Activated T-cell treated with anti-CD3 and anti-CD28 coated beads for 1 hour (primary cell): Measurements from ENCODE around the gene PTK7.
"Not testable (repeated sequence)": the region's sequence is repeated elsewhere in the genome, so short reads cannot be mapped to it uniquely, and the experiment has no call there.

Source experiments
- DNase-seq: peaks from one replicate; pipeline ENCODE4 v3.0.0-alpha.2; 2020; ENCODE audit warnings: low read depth

Gene PTK7

GRCh38 chr6:43119482-43119881 is 43.4 kb downstream of the PTK7 start:
- no peak for DNase-seq

- no peak for DNase-seq
Observed at GRCh38 chr6:43120101-43120763, 44.1 kb downstream of the PTK7 start.

- DNase-seq: no peak
Observed at GRCh38 chr6:43120944-43121913, 45.1 kb downstream of the PTK7 start.

DNA sequence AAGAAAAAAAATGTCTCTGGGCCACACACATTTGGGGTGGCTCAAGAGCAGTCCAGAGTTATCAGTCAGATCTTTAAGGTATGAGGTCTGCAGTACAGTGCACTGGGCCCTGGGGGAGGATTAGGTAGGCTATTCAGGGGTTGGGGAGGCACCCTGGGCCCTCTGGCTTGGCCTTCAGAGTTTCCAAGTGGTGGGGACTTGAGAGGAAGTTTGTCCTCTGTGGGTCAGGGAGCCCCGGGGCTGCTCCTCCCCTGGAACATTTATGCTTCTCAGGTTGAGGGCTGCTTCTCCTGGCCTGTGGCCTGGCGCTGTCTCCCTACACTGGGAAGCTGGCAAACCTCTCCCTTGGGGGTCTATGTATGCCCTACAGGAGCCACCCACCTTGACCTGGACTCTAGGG is 46.0 kb downstream of the PTK7 start:
- DNase-seq: no peak

DNA sequence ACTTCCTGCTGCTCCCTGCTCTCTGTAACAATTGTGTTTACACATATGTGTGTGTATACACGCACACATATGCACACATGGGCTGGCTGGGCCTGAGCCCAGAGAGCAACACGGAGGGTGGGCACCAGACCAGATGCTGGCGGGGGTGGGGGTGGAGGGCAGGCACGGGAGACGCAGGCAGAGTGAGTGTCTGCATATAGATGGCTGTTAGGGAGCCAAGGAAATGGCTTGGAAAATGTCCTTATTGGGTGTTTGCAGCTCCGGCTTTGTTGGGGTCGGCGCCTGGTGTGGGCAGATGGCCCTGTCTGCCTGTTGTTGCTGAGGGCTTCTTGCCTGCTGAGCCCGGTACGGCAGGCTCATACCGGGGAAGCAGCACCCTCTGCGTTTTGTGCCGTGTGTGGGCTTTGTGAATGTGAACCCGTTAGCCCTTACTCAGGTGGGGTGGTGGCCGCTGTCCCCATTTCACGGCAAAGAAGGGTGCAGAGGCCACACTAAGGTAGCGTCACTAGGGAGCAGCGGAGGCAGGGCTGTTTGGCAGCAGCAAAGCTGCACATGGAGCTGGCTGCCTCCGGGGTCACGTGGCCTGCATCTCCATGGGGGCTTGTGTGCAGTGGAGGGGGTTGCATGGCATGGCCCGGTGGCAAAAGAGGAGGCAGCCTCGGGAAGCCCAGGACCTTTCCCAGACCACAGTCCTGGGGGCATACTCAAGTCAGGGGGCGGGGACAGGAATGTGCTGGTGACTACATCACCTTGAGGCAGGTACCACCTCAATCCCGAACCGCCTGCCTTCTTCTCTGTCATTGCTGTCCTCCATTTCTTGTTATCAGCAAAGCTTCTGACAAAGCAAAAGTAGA is 47.6 kb downstream of the PTK7 start:
- no peak for DNase-seq

DNA sequence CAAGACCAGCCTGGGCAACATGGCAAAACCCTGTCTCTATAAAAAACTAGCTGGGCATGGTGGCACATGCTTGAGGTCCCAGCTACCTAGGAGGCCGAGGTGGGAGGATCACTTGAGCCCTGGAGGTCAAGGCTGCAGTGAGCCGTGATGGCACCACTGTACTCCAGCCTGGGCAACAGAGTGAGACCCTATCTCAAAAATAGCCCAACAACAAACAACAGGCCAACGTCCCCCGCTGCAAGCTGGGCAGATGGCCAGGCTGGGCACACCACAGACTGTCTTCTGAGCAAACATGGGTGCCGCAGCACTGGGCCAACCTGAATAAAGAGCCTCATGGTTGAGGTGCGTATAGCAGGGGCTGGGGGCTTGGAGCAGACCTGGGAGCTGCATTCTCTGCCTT is 48.4 kb downstream of the PTK7 start:
- no peak for DNase-seq

GRCh38 chr6:43125119-43125518 is 49.0 kb downstream of the PTK7 start:
- no peak for DNase-seq

GRCh38 chr6:43125555-43125954 is 49.4 kb downstream of the PTK7 start:
- no peak for DNase-seq

DNA sequence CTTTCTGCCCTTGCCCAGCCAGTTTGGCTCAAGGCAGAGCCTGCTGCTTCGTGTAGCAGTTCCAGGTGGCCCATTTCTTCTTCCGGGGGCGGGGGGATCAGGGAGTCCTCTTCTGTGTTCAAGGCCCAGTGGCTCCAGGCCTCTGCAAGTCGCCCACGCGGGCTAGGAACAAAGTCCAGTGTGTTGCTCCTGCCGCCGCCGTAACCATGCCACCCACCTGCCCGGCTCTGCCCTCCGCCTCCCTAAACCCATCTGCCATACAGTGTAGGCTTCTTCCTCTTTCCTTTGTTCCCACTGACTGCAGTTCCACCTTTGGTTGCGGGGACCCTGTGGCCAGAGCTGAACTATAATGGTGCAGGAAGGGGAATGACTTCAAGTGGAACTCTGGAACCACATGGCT is 51.1 kb downstream of the PTK7 start:
- no peak for DNase-seq

GRCh38 chr6:43127877-43128276 is 51.8 kb downstream of the PTK7 start:
- no peak for DNase-seq

DNA sequence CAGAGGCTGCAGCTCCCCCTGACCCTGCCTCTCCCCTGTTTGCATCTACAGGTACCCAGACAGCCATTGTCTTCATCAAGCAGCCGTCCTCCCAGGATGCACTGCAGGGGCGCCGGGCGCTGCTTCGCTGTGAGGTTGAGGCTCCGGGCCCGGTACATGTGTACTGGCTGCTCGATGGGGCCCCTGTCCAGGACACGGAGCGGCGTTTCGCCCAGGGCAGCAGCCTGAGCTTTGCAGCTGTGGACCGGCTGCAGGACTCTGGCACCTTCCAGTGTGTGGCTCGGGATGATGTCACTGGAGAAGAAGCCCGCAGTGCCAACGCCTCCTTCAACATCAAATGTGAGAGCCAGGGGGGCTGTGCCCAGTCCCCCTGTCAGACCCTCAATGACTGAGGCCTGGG is 52.8 kb downstream of the PTK7 start:
- no peak for DNase-seq

DNA sequence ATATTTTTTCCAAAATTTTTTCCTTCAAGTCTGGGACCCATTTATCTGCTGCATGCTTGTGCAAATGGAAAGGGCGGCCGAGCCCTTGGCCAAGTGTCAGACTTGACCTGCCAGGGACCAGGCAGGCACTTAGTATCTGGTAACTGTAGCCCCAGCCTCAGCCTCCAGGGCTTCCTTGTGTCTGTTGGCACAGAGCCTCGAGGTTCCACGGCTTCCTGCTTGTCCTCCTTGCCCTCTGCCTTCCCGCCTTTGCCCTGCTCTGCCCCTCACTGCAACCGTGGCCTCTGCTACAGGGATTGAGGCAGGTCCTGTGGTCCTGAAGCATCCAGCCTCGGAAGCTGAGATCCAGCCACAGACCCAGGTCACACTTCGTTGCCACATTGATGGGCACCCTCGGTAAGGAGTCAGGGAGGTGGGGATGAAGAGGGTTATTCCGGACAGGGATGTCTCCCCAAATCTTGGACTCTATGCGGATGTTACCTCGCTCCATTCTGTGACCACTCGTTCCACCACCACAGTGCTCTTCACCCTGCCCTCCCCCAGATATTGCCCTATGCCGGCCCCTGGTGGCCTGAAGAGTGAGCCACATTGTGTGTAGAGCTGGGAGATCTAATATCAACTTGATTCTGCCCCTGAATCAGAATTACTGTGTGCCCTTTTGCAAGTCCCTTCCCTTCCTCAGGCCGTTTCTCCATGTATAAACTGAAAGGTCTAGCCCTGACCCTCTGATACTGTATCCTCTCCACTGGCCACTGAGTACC is 53.5 kb downstream of the PTK7 start:
- peak; percentile 13 for DNase-seq

DNA sequence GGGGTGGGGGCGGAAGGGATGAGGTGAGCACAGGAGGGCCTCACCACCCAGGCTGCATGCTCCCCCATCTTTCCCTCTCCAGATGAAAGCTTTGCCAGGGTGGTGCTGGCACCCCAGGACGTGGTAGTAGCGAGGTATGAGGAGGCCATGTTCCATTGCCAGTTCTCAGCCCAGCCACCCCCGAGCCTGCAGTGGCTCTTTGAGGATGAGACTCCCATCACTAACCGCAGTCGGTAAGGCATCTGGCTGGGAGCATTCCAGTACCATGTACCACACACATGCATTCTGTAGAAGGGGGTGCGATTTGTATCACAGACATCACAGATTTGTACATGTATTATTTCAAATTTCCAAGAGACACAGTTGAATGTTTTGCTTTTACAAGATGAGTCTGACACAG is 54.3 kb downstream of the PTK7 start:
- DNase-seq: no peak

- DNase-seq: not testable (repeated sequence)
Observed at GRCh38 chr6:43131379-43131778, 55.3 kb downstream of the PTK7 start.

- no peak for DNase-seq
Observed at GRCh38 chr6:43138267-43138666, 62.2 kb downstream of the PTK7 start.

- DNase-seq: not testable (repeated sequence)
Observed at GRCh38 chr6:43139973-43140372, 63.9 kb downstream of the PTK7 start.

GRCh38 chr6:43141644-43142043 is 65.5 kb downstream of the PTK7 start:
- no peak for DNase-seq

GRCh38 chr6:43142101-43142500 is 66.0 kb downstream of the PTK7 start:
- DNase-seq: no peak

GRCh38 chr6:43143235-43144128 is 67.4 kb downstream of the PTK7 start:
- DNase-seq: peak; percentile 65

DNA sequence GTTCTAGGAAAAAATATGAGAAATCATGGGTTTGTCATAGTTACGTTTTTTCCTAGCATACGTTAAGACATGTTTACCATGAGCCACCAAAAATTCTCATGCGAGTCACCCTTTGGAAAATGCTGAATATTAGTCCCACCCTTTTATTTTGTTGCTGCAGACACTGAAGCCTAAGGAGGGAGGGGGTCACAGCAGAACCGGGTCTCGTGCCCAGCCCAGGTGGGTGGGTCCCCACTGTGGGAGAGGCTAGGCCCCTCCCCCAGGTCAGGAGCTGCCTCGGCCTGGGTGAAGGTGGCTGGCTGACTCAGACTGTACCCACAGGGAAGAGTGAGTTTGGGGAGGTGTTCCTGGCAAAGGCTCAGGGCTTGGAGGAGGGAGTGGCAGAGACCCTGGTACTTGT is 68.8 kb downstream of the PTK7 start:
- DNase-seq: no peak

- DNase-seq: no peak
Observed at GRCh38 chr6:43146261-43146660, 70.1 kb downstream of the PTK7 start.
